Loucy (cell line): ENCODE results near the gene ZNF516.

Experiments used
- EZH2phosphoT487 ChIP-seq: fragments of 200-600 bp; IDR thresholded peaks from 2 replicates; pipeline ENCODE4 v1.6.1; 2018; ENCODE audit warnings: antibody characterized with exemption, mild to moderate bottlenecking, moderate library complexity, borderline replicate concordance
- TF ChIP-seq, protein P1 (sequence below): fragments of 200-600 bp; sonication (generic); conservative IDR thresholded peaks from 2 replicates; pipeline ENCODE4 v1.5.1; 2014; ENCODE audit warnings: mild to moderate bottlenecking, antibody characterized with exemption, low read length

DNA sequence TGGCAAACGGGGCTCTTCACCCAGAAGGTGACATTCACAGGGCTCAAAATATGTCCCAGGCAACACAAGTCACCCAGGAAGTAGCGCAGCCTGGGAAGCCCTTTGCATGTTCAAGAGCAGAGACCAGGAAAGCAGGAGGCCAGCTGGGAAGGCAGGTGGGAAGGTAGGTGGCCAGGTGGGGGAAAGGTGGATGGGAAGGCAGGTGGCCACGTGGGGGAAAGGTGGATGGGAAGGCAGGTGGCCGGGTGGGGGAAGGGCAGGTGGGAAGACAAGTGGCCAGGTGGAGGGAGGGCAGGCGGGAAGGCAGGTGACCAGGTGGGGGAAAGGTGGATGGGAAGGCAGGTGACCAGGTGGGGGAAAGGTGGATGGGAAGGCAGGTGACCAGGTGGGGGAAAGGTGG lies 102.7 kb downstream of the ZNF516 start:
- TF ChIP-seq, protein P1, sequence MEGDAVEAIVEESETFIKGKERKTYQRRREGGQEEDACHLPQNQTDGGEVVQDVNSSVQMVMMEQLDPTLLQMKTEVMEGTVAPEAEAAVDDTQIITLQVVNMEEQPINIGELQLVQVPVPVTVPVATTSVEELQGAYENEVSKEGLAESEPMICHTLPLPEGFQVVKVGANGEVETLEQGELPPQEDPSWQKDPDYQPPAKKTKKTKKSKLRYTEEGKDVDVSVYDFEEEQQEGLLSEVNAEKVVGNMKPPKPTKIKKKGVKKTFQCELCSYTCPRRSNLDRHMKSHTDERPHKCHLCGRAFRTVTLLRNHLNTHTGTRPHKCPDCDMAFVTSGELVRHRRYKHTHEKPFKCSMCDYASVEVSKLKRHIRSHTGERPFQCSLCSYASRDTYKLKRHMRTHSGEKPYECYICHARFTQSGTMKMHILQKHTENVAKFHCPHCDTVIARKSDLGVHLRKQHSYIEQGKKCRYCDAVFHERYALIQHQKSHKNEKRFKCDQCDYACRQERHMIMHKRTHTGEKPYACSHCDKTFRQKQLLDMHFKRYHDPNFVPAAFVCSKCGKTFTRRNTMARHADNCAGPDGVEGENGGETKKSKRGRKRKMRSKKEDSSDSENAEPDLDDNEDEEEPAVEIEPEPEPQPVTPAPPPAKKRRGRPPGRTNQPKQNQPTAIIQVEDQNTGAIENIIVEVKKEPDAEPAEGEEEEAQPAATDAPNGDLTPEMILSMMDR = no peak
- no peak for TF ChIP-seq EZH2phosphoT487
